ENCODE results near the gene MIAT. TPM values are rescaled to one million over a fixed set of nuclear protein-coding genes. Genes with fewer than 3 reads are reported as not detected.

Gene MIAT
- total and polyA plus RNA-seq, 9 of the 15 experiments (the other 6 are each of a cell fraction or from before 2014, with no cell fraction given): 0.03 to 0.93 (median 0.34) TPM

GRCh38 chr22:26632422-26633155 lies 24.8 kb upstream of the MIAT start (continued):
- TF ChIP-seq POLR2G (IDR thresholded peaks at IDR 0.05; ENCODE audit: low read depth, low read length): no peak
- no peak for TF ChIP-seq ZNF740 (CRISPR knock-in tag; IDR thresholded peaks at IDR 0.05)
- no peak for TF ChIP-seq ZNF740 (tag; IDR thresholded peaks at IDR 0.05)
- TF ChIP-seq L3MBTL2 (IDR thresholded peaks at IDR 0.05): peak; percentile 6; the same call in 1 of the 2 replicates
- no peak for TF ChIP-seq NELFE (IDR thresholded peaks at IDR 0.05; ENCODE audit: insufficient read depth, insufficient read length)
- TF ChIP-seq JUN (IDR thresholded peaks at IDR 0.05; ENCODE audit: borderline replicate concordance, low read depth, low read length): peak; percentile 54; the same call in 1 of the 2 replicates
- no peak for TF ChIP-seq JUN (CRISPR knock-in tag; IDR thresholded peaks at IDR 0.05; ENCODE audit: borderline replicate concordance)
- no peak for TF ChIP-seq ZSCAN32 (CRISPR knock-in tag; IDR thresholded peaks at IDR 0.05)
- peak; percentile 57 for TF ChIP-seq EP400 (IDR thresholded peaks at IDR 0.05)
- TF ChIP-seq, protein P1, sequence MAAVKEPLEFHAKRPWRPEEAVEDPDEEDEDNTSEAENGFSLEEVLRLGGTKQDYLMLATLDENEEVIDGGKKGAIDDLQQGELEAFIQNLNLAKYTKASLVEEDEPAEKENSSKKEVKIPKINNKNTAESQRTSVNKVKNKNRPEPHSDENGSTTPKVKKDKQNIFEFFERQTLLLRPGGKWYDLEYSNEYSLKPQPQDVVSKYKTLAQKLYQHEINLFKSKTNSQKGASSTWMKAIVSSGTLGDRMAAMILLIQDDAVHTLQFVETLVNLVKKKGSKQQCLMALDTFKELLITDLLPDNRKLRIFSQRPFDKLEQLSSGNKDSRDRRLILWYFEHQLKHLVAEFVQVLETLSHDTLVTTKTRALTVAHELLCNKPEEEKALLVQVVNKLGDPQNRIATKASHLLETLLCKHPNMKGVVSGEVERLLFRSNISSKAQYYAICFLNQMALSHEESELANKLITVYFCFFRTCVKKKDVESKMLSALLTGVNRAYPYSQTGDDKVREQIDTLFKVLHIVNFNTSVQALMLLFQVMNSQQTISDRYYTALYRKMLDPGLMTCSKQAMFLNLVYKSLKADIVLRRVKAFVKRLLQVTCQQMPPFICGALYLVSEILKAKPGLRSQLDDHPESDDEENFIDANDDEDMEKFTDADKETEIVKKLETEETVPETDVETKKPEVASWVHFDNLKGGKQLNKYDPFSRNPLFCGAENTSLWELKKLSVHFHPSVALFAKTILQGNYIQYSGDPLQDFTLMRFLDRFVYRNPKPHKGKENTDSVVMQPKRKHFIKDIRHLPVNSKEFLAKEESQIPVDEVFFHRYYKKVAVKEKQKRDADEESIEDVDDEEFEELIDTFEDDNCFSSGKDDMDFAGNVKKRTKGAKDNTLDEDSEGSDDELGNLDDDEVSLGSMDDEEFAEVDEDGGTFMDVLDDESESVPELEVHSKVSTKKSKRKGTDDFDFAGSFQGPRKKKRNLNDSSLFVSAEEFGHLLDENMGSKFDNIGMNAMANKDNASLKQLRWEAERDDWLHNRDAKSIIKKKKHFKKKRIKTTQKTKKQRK (IDR thresholded peaks at IDR 0.05; ENCODE audit: borderline replicate concordance, low read depth, low read length): no peak
- peak; percentile 86 for TF ChIP-seq POLR2AphosphoS5 (IDR thresholded peaks at IDR 0.05; ENCODE audit: control insufficient read depth, insufficient read depth, low read depth, low read length)
- no peak for TF ChIP-seq DNMT1 (IDR thresholded peaks at IDR 0.05)
- TF ChIP-seq HMGN3 (IDR thresholded peaks at IDR 0.05; ENCODE audit: borderline replicate concordance, extremely low read depth, insufficient read length, low read depth, low read length): no peak
- TF ChIP-seq RBFOX2 (IDR thresholded peaks at IDR 0.05; ENCODE audit: low read depth, low read length): peak; percentile 31; the same call in 1 of the 2 replicates
- TF ChIP-seq HDAC1 (IDR thresholded peaks at IDR 0.05): peak in 1 of 2 experiments; percentile 69; a peak in 2 of 4 replicates
- no peak for TF ChIP-seq MAFG (tag; conservative IDR thresholded peaks at IDR 0.05)
- TF ChIP-seq XRCC3 (IDR thresholded peaks at IDR 0.05): no peak
- no peak for TF ChIP-seq YBX1 (IDR thresholded peaks at IDR 0.05)
